Gastroesophageal sphincter (tissue), 3 donors: ENCODE measurements around the gene GRID1.

Experiments used
- CTCF ChIP-seq, 4 experiments: fragments of 200-600 bp in 2 of 4; fragments of 450-650 bp in 2 of 4; sonication (generic) in 1 of 4; IDR thresholded peaks; one replicate each; pipeline ENCODE4 v1.5.1; 2017 to 2019; ENCODE audit warnings: antibody characterized with exemption in 4 of 4, mild to moderate bottlenecking in 2 of 4, moderate library complexity in 2 of 4
- EP300 ChIP-seq: sonication (generic); formaldehyde crosslinking; IDR thresholded peaks from one replicate; pipeline ENCODE4 v1.6.1; 2017; ENCODE audit warnings: antibody characterized with exemption, mild to moderate bottlenecking
- POLR2A ChIP-seq, 2 donors: fragments of 450-650 bp; IDR thresholded peaks; one replicate each; pipeline ENCODE4 v1.6.1; 2017; ENCODE audit warnings: antibody characterized with exemption in 2 of 2, mild to moderate bottlenecking in 2 of 2, moderate library complexity in 1 of 2
- POLR2AphosphoS5 ChIP-seq: sonication (generic); formaldehyde crosslinking; IDR thresholded peaks from one replicate; pipeline ENCODE4 v1.6.1; 2017; ENCODE audit warnings: antibody characterized with exemption

GRCh38 chr10:86037096-86037495 is 329.5 kb downstream of the GRID1 start:
- TF ChIP-seq CTCF (IDR thresholded peaks at IDR 0.05): no peak
- no peak for TF ChIP-seq POLR2AphosphoS5
- TF ChIP-seq POLR2A (IDR thresholded peaks at IDR 0.05): no peak
- no peak for TF ChIP-seq EP300
